Amygdala (tissue), 56 donors: ENCODE measurements around the gene EXOC3.

Experiments used
- DNase-seq, 56 donors: peaks; one replicate each; lab custom pipeline; 2025; lab: John Stamatoyannopoulos, UW

EXOC3 gene

GRCh38 chr5:436641-436975 lies 6.4 kb upstream of the EXOC3 start:
- no peak for DNase-seq

DNA sequence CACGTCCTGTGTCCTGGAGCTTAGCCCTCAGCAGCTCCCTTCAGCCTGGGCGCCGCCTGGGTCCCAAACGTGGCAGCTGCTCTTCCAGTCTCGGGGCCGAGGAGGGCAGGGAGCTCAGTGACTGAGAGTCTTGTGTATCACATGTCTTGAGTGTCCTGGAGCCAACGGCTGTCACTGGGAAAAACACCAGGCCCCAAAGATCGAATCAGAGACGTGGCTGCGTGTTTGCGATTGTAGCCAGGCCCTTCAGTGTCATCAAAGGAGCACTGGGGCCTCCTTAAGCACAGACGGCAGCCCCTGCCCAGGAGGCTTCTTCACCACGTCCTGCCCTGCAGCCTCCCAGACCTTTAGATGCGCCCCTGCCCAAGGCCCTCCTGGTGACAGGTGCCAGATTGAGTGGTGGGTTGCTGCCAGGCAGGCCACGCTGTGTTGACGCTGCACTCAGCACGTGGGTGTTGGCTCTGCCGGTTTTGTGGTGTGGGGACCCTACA lies 5.7 kb upstream of the EXOC3 start:
- no peak for DNase-seq

DNA sequence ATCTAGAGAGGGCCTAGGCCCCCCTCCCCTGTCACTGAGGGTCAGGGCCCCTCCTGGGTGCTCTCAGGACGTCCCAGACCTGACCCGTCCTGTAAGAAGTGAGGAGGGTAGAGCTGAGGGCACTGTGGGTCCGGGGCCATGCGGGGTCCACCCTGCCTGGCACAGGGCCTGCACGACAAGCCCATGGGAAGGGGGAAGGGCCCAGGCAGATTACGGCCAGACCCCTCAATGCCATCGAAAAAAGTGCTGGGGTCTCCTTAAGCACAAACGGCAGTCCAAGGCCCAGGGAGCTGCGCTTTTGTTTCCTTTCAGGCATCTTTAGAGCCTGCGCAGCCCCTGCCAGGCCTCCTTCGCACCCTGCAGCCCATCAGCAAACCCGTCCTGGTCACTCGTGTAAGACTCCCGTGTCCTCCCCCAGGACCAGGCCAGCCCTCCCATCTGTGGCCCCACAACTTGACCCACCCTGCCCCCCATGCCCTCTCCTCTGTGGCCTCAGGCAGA lies 4.4 kb upstream of the EXOC3 start:
- no peak for DNase-seq

- no peak for DNase-seq
Measured at GRCh38 chr5:439181-439580, 3.8 kb upstream of the EXOC3 start.

DNA sequence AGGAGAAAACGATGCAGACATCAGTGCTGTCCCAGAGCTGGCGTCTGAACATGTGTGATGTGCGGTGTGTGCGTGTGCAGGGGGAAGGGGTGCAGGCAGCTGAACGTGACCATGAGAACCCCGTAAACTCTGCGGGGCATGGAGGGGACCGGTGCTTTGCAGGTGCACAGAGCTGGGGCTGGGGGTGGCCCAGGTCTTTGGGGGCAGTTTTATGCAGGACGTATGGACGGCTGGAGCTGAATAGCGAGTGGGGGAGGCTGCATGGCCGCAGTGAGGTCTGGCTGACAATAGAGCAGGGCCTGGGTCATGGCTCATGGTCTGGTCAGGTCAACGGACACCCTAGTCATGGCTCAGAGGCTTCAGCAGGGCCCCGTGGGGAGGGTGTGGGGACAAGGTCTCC lies 3.3 kb upstream of the EXOC3 start:
- no peak for DNase-seq

DNA sequence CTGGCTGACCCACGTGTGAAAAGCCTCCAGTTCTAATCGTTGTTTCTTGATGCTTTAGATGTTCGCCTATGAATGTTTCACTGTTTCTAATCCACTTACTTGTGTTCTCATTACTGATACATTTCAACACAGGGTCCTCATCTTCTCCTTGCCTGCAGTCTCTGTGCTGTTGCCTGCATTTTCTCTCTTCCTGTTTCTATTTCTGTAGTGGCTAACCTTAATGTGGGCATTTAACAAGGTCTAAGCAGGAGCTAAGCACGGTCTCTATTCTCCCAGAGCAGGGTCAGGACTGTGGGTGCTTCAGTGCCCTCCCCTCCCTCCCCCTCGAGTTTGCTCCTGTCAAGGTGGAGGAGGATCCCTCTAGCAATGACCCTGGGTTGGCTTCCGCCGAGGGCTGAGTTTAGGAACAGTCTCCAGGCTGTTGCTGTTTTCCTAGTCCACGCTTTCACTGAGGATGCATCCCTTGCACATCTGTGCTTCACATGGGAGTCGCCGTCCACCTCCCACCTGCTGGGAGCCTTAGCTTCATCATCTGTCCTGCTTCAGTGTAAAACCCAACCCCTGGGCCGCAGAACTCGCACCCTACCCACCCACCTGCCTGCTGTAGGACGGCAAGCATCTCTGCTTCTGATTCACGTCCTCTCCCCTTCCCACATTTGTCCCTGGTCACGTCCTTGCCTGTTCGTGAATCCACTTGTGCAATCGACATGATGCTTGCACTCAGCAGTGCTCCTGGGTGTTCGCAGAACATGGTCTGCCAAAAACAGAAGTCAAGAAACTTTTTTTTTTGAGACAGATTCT lies 2.4 kb upstream of the EXOC3 start:
- peak in 1 of 56 donors; percentile 7 for DNase-seq

DNA sequence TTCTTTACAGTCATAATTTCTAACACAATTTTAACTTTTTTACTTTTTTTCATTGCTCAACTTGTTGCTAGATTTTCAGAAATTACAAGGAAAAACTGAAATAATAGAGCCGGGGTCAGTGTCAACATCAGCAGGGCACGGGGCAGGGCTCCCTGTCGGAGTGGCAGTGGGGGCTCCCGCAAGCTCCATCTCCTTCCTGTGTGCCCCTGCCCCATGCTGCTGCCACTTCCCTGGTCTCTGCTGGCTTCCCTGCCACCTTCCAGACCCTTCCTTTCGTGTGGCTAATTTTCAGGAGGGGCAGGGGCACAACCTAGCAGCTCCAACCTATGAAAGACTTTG lies 1.0 kb upstream of the EXOC3 start:
- DNase-seq = no peak

DNA sequence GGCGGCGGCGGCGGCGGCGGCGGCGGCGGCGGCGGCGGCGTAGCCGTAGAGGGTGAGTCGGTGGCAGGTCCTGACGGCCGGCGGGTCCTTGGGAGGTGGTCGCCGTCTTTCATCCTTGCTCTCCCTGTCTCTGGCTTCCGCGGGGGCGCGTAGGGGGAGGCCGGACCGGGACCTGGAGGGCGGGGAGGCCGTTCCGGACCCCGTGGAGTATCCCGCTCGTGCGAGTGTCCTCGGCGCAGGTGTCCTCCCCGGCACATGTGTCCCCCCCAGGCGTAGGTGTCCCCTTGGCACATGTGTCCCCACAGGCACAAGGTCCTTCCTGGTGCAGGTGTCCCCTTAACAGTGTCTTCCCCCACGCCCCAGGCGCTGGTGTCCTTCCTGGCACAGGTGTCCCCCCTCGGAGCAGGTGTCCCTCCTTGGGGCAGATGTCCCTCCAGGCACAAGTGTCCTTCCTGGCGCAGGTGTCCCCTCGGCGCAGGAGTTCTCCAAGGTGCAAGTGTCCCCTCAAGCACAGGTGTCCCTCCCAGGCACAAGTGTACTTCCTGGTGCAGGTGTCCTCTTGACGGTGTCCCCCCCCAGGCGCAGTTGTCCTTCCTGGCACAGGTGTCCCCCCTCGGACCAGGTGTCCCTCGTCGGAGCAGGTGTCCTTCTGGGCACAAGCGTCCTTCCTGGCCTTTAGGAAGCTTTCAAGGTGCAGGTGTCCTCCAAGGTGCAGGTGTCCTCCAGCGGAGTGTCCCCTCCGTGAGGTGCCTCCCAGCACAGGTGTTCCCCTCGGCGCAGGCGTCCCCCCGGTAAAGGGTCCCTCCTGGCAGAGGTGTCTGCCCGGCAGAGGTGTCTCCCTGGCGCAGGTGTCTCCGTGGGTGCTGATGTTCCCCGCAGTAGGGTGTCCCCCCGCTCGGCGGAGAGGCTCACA lies 519 bp downstream of the EXOC3 start:
- peak in 2 of 56 donors; percentile 59 to 79 for DNase-seq

GRCh38 chr5:444226-444625 lies 1.2 kb downstream of the EXOC3 start:
- no peak for DNase-seq

GRCh38 chr5:445591-445990 lies 2.6 kb downstream of the EXOC3 start:
- no peak for DNase-seq

DNA sequence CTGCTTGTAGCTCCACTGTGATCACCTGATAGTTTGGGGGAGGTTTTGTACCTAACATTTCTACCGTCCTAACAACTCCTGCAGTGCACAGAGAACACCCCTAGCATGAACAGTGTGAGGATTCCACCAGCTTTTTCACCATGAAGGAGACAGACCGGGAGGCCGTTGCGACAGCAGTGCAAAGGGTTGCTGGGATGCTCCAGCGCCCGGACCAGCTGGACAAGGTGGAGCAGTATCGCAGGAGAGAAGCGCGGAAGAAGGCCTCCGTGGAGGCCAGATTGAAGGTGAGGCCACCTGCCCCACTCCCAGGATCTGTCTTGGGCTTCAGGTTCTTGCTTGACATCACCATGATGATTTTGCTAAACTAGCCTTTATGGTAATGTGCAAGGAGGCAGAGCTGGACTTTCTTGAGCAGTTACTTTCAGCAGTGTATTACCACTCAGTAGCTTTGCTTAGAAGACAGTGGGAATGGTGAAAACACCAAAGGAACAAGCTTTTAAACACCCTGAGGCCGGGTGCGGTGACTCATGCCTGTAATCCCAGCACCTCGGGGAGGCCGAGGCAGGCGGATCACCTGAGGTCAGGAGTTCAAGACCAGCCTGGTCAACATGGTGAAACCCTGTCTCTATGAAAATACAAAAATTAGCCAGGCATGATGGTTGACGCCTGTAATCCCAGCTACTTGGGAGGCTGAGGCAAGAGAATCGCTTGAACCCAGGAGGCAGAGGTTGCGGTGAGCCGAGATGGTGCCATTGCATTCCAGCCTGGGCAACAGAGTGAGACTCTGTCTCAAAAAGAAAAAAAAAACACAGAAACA lies 3.3 kb downstream of the EXOC3 start:
- DNase-seq = no peak

DNA sequence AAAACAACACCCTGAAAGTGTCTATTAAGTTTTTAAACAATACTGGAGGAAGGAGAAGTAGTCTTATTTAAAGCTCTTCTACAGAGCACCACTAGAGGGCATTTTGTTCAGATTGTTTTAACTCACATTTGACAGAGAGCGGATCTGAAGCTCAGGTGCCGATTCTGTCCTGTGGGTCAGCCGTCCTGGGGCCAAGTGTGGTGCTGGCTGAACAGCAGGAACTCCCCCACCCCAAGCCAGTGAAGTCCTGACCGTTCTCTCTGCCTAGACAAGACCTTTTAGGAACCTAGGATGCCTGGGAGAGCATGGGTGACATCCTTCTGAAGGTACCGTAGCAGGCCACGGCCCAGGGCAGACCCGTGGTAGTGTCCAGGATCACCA lies 3.9 kb downstream of the EXOC3 start:
- DNase-seq = peak in 1 of 56 donors; percentile 4

- DNase-seq = no peak
Measured at GRCh38 chr5:447501-447900, 4.5 kb downstream of the EXOC3 start.

DNA sequence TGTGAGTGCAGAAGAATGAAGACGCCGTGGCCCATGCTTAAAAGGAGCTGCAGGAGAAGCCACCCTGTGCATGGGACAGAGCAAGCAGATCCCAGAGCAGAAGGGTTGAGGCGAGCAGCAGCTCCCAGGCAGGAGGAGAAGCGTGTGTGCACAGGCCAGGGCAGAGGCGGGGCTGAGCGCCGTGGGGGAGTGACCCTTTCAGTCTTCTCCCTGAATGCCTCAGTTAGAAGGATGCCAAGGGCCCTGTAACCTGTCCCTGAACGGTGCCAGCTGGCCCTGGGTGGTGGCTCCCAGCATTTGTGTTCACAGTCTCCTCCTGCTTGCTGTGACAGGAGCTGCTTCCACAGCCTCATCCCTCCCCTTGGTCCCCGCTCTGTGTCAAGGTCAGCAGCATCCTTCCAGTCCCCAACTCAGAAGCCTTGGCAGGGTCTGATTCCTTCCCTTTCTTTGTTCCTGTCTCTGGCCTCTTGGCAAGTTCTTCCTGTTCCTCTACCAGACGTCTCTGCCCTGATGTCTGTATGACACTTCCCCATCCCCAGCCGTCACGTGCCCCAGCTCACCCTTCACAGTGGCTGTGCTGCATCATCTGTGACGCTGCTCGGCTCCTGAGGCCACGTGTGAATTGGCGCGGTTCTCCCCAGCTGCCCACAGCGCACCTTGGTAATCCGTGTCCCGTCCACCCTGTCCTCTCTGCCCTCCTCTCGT lies 5.2 kb downstream of the EXOC3 start:
- DNase-seq = peak in 46 of 56 donors; percentile 15 to 85 (median 62)

DNA sequence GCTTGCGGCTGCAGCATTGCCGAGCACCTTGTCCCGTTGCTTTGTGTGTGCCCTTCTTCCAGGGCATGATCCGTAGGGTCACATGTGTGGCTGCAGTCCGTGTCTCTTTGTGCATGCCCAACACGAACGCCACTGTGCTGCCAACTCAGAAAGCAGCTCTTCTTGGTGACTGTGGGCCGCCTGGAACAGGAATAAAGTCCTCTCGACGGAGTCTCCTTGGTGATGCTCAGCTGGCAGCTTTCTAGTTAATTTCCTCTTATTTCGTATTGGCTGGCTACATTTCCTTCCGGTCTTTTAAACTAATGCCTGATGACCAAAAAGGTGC lies 5.8 kb downstream of the EXOC3 start:
- DNase-seq = peak in 31 of 56 donors; percentile 26 to 85 (median 67)

GRCh38 chr5:449151-449550 lies 6.2 kb downstream of the EXOC3 start:
- no peak for DNase-seq

DNA sequence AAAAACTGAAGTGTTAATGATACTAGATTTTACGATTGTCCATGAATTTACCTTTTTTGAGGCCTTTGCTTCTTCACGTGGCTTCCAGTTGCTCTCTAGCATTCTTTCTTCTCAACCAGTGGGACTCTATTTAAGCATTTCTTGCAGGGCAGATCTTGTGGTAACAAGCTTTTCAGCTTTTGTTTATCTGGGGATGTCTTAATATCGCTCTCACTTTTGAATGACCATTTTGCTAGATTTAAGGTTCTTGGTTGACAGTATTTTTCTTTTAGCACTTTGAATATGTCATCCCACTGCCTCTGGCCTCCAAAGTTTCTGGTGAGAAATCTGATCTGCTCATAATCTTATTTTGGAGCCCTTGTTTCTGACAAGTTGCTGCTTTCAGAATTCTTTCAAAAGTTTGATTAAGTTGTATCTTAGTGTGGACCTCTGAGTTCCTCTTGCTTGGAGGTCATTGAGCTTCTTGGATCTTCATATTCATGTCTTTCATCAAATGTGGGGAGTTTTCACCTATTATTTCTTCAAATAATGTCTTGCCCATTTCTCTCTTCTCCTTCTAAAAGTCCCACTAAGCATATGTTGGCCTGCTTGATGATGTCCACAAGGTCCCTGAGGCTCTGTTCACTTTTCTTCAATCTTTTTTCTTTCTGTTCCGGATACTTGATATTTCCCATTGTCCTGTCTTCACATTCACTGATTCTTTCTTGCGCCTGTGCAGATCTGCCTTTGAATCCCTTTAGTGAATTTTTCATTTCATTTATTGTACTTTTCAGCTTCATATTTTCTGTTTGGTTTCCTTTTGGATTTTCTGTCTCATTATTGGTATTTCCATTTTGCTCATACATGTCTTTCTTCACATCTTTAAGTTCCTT lies 8.8 kb downstream of the EXOC3 start:
- DNase-seq = no peak

- no peak for DNase-seq
Measured at GRCh38 chr5:452978-453710, 10.2 kb downstream of the EXOC3 start.
